Stimulated activated naive B cell treated with anti-CD40 and anti-IgM and Interleukin-4, amounts not matched to agents 10 μg/mL and 1 μg/mL and 100 μg/mL, for 72 hours (primary cell): ENCODE data around the gene LSP1.
"Not testable (repeated sequence)": the region's sequence is repeated elsewhere in the genome, so short reads cannot be mapped to it uniquely, and the experiment has no call there.

Experiments
- ATAC-seq, 2 donors: fragments of 150-1000 bp; cut with Tn5 transposase; replicated peaks; 2 replicates each; pipeline ENCODE4 v1.10.0; 2021; ENCODE audit warnings: moderate library complexity in 1 of 2
- DNase-seq: peaks from one replicate; pipeline ENCODE4 v3.0.0; 2021
- H3K27ac Mint-ChIP-seq: one replicate; pipeline ENCODE4 v1.8.0; 2022; ENCODE audit warnings: mild to moderate bottlenecking, mixed read lengths
- H3K27me3 Mint-ChIP-seq, 2 donors: one replicate each; pipeline ENCODE4 v1.8.0; 2022; ENCODE audit warnings: mixed read lengths in 2 of 2
- H3K36me3 Mint-ChIP-seq, 2 donors: one replicate each; pipeline ENCODE4 v1.8.0; 2022; ENCODE audit warnings: mixed read lengths in 2 of 2, mild to moderate bottlenecking in 1 of 2
- H3K4me1 Mint-ChIP-seq, 2 donors: one replicate each; pipeline ENCODE4 v1.8.0; 2022; ENCODE audit warnings: mixed read lengths in 2 of 2, mild to moderate bottlenecking in 1 of 2
- H3K4me3 Mint-ChIP-seq, 2 donors: one replicate each; pipeline ENCODE4 v1.8.0; 2022; ENCODE audit warnings: mild to moderate bottlenecking in 2 of 2, mixed read lengths in 2 of 2, moderate library complexity in 1 of 2
- H3K9me3 Mint-ChIP-seq, 2 donors: one replicate each; pipeline ENCODE4 v1.8.0; 2022; ENCODE audit warnings: mixed read lengths in 2 of 2, mild to moderate bottlenecking in 1 of 2

Gene LSP1, protein sequence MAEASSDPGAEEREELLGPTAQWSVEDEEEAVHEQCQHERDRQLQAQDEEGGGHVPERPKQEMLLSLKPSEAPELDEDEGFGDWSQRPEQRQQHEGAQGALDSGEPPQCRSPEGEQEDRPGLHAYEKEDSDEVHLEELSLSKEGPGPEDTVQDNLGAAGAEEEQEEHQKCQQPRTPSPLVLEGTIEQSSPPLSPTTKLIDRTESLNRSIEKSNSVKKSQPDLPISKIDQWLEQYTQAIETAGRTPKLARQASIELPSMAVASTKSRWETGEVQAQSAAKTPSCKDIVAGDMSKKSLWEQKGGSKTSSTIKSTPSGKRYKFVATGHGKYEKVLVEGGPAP

DNA sequence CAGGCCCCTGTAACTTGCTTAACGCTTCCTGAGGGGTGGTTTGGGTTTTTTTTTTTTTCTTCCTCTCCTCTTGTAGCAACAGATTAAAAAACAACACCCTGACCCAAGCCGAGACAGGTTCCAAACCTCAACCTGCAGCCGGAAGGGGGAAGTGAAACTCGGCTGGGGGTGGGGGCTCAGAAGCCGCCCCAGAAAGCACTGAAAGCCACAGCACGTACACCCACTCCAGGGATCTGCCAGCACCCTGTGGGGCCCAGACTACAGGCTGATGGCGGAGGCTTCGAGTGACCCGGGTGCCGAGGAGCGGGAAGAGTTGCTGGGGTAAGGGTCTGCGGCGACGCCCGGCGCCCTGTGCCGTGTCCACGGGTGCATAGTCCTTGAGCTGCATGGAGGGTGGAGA is at the start of gene LSP1:
Gene LSP1 (plus strand): TSS at position 208 of the 400 bp plus-strand sequence. CDS start 61 bp downstream, at position 269.
- DNase-seq (peak; percentile 92), ATAC-seq (peak; percentile 60 to 72)
- Mint-ChIP-seq H3K27ac (peak within 1 kb of the TSS; percentile 96), H3K27me3 (no peaks in the 10 kb centered on the region), H3K36me3 (peaks cover 4 to 19% of the 10 kb centered on the region in 2 donors), H3K4me3 (peak within 1 kb of the TSS; percentile 89 to 96), H3K9me3 (no peaks in the 10 kb centered on the region), H3K4me1 (peaks cover 57 to 90% of the 10 kb centered on the region in 2 donors)

DNA sequence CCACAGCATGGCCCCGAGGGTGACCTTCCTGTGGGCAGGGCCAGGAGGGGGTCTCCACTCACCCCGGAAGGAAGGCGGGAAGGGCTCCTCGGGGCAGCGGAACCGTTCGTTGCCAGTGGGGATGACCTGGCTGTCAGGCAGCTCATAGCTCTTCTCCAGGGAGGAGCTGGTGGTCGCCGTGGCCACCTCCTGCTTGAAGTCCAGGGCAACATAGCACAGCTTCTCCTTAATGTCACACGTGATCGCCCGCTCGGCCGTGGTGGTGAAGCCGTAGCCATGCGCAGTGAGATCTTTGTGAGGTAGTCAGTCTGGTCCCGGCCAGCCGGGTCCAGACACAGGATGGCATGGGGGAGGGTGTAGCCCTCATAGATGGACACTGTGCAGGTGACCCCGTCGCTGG is 49.6 kb upstream of the LSP1 start:
- DNase-seq (no peak), ATAC-seq (no peak)
- Mint-ChIP-seq H3K27me3 (peaks cover 28 to 65% of the 10 kb centered on the region in 2 donors), H3K4me1 (no peaks in the 10 kb centered on the region), H3K9me3 (no peaks in the 10 kb centered on the region), H3K27ac (no peak overlapping the region), H3K36me3 (no peaks in the 10 kb centered on the region), H3K4me3 (no peak overlapping the region)

DNA sequence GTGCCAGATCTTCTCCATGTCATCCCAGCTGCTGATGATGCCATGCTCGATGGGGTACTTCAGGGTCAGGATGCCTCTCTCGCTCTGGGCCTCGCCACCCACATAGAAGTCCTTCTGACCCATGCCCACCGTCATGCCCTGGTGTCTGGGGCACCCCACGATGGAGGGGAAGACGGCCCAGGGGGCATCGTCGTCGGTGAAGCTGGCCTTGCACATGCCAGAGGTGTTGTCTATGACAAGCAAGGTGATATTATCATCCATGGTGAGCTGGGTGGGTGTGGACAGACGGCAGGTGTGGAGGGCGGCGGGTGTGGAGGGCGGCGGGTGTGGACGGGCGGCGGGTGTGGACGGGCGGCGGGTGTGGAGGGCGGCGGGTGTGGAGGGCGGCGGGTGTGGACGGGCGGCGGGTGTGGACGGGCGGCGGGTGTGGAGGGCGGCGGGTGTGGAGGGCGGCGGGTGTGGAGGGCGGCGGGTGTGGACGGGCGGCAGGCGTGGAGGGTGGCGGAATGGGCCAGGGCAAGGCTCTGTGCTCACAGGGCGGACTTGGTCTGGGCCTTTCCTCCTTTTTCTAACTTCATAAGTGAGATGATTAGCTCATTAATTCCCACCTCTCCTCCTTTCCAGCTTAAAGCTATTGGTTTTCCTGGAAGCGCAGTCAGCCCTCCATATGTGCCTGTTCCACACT is 48.9 kb upstream of the LSP1 start:
- not testable (repeated sequence) for H3K27ac Mint-ChIP-seq, ATAC-seq

DNA sequence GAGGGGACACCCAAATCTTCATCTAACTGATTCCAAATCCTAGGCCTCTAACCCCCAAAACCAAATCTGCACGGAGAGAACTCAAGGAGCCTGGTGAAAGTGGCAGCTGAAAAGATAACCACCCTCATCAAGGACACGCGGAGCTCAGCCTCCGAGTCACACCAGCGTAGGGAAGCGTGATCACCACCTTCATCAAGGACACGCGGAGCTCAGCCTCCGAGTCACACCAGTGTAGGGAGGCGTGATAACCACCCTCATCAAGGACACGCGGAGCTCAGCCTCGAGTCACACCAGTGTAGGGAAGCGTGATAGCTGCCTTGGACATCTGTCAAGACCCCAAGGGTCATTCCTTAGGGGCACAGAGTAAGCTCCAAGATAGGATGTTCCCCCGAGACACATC is 47.4 kb upstream of the LSP1 start:
- no peaks in the 10 kb centered on the region for H3K36me3 Mint-ChIP-seq
- DNase-seq (no peak), ATAC-seq (no peak)
- peaks cover 38 to 65% of the 10 kb centered on the region in 2 donors for H3K27me3 Mint-ChIP-seq
- H3K27ac Mint-ChIP-seq, result no peak overlapping the region
- H3K4me3 Mint-ChIP-seq, result no peak overlapping the region
- no peaks in the 10 kb centered on the region for H3K4me1 Mint-ChIP-seq
- H3K9me3 Mint-ChIP-seq, result no peaks in the 10 kb centered on the region

More for the DNA sequence above, 48.9 kb upstream of the LSP1 start:
- peaks cover 32 to 59% of the 10 kb centered on the region in 2 donors for H3K27me3 Mint-ChIP-seq
- not testable (repeated sequence) for H3K4me3 Mint-ChIP-seq, DNase-seq, H3K36me3 Mint-ChIP-seq, H3K9me3 Mint-ChIP-seq, H3K4me1 Mint-ChIP-seq

DNA sequence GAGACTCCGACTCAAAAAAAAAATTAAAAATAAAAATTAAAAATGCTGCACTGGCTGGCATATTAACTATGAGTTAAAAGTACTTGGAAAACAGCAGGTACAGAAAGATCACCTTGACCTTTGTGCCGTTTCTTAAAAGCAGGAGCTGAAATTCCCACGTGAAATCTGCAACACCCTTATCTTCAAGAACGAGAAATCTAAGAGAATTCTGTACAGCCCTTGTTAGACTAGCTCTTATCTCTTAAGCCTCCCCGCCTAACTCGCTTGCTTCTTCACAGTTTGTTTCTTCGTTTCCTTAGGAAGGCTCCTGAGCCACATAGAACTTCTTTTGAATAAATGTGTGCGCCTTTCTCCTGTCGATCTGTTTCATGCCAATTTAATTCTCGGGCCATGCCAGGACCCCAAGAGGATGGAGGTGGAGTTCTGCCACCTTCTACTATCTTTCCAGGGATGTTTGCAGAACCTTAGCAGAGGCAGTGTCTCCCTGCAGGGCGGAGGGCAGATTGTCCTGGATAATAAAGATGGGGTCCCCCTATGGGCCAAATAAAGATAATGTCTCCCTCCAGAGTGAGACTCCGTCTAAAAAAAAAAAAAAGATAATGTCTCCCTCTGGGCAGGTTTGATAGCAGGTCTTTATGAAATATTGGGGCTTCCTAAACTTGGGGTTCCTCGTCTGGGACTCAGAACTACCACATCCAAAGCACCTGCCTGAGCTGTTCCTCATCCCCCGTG is 45.5 kb upstream of the LSP1 start:
- DNase-seq (no peak), ATAC-seq (no peak)
- Mint-ChIP-seq H3K36me3 (no peaks in the 10 kb centered on the region), H3K27ac (no peak overlapping the region), H3K9me3 (no peaks in the 10 kb centered on the region), H3K27me3 (peaks cover 30 to 60% of the 10 kb centered on the region in 2 donors), H3K4me1 (no peaks in the 10 kb centered on the region), H3K4me3 (no peak overlapping the region)

DNA sequence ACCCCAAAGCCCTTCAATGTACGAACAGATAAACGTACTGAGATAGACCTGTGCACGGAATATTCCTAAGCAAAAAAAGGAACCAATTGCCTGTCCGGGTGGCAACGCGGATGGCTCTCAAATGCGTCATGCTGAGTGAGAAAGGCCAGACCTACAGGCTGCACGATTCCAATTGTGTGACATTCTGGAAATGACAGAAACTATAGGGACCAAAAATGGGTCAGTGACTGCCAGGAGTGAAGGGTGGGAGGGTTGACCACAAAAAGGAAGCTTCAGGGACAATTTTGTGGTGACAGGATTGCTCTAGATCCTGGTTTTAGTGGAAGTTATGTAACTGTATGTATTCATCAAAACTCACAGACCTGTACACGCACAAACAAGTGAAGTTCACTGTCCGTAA is 42.1 kb upstream of the LSP1 start:
- Mint-ChIP-seq H3K27ac (no peak overlapping the region), H3K4me3 (no peak overlapping the region), H3K9me3 (no peaks in the 10 kb centered on the region), H3K36me3 (no peaks in the 10 kb centered on the region), H3K4me1 (no peaks in the 10 kb centered on the region), H3K27me3 (peaks cover 34 to 45% of the 10 kb centered on the region in 2 donors)
- DNase-seq (no peak), ATAC-seq (no peak)

DNA sequence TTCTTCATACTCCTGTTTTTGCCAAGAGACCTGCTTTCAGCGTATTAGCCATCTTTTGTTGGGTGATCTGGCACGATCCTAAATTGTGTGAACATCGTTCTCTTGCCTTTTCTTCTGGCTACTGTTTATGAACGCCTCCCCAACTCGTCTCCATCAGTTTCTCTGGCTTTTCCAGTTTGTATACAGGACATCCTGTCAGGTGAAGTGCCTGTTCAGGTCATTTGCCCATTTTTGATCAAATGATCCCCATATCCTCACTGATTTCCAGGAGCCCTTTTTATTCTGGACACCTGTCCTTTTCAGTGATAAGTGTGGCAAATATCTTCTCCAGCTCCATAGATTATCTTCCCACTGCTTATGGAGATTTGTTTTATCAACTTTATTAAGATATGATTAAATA is 40.6 kb upstream of the LSP1 start:
- Mint-ChIP-seq H3K27ac (no peak overlapping the region), H3K36me3 (no peaks in the 10 kb centered on the region), H3K4me3 (no peak overlapping the region), H3K4me1 (no peaks in the 10 kb centered on the region), H3K27me3 (peaks cover 34 to 43% of the 10 kb centered on the region in 2 donors), H3K9me3 (no peaks in the 10 kb centered on the region)
- DNase-seq (no peak), ATAC-seq (no peak)

DNA sequence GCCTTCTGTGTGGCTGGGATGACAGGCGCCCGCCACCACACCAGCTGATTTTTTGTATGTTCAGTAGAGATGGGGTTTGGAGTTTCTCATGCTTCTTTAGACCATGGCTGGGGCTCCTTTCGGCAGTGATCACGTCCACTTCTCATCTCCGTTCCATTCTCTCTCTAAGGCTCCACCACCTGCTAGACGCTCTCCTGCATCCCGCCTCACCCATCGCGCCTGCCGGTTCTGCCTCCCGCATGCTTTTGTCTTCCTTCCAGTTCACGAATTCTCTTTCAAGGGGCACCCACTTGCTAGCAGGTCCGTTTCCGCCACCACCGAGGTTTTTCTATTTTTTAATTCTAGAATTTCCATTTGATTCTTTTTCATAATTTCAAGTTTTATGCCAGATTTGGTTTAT is 40.1 kb upstream of the LSP1 start:
- H3K27ac Mint-ChIP-seq, result no peak overlapping the region
- no peak for ATAC-seq
- H3K9me3 Mint-ChIP-seq, result no peaks in the 10 kb centered on the region
- no peaks in the 10 kb centered on the region for H3K4me1 Mint-ChIP-seq
- DNase-seq, result no peak
- H3K4me3 Mint-ChIP-seq, result no peak overlapping the region
- peaks cover 28 to 38% of the 10 kb centered on the region in 2 donors for H3K27me3 Mint-ChIP-seq
- H3K36me3 Mint-ChIP-seq, result no peaks in the 10 kb centered on the region

DNA sequence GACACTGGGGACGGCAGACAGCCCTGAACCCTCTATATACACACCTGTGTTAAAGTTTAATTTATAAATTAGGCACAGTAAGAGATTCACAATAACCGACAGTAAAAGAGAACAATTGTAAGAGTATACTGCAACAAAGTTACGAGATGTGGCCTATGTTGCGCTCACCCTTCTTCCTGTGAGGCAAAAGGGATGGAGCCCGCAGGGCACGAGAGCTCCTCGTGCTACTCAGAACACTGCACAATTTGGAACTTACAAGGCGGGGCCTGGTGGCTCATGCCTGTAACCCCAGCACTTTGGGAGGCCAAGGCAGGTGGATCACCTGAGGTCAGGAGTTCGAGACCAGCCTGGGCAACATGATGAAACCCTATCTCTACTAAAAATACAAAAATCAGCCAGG is 39.5 kb upstream of the LSP1 start:
- H3K27ac Mint-ChIP-seq, ATAC-seq, H3K4me3 Mint-ChIP-seq, H3K9me3 Mint-ChIP-seq, DNase-seq, H3K4me1 Mint-ChIP-seq, H3K36me3 Mint-ChIP-seq: not testable (repeated sequence)
- peaks cover 25 to 33% of the 10 kb centered on the region in 2 donors for H3K27me3 Mint-ChIP-seq

DNA sequence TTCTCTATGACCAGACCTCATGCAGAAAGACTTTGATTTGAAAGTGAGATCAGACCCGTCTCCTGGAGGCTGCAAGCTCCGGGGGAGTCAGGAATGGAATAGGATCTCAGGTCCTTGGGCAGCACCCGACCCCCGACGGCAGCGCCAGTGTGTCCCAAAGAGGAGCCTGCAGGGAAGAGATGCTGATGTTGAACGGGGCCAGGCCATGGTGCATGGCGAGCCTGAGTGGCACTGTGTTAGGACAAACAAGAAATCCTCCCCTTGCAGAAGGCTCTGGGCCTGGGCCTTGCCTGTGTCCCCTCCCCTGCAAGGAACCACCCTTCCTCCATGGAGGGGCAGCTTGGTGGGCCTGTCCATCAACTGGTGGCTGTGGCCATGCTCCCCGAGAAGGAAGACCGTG is 38.2 kb upstream of the LSP1 start:
- no peak for ATAC-seq
- H3K4me1 Mint-ChIP-seq, result no peaks in the 10 kb centered on the region
- H3K27ac Mint-ChIP-seq, result no peak overlapping the region
- H3K9me3 Mint-ChIP-seq, result peaks cover 2 to 4% of the 10 kb centered on the region in 2 donors
- DNase-seq, result no peak
- H3K4me3 Mint-ChIP-seq, result no peak overlapping the region
- H3K36me3 Mint-ChIP-seq, result peaks cover 0 to 3% of the 10 kb centered on the region in 2 donors
- peaks cover 16 to 30% of the 10 kb centered on the region in 2 donors for H3K27me3 Mint-ChIP-seq

DNA sequence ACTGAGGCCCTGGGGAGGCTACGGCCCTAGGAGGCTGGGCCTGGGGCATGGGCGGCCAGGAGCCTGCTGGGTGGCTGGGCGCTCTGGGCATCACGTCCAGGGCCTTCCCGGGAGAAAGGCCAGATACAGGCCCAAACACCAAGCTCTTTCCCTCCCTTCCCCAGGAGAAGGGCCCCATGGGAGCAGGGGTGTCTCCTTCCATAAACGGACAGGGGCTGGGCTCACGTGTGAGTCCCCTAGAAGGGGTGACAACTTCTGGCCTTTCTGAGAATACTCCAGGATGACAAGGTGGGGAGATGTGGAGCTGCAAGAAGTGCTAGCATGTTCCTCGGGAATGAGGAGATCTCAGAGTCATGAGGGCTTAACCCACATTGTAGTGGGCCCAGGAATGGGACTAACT is 37.6 kb upstream of the LSP1 start:
- DNase-seq, result no peak
- Mint-ChIP-seq H3K27ac (no peak overlapping the region), H3K9me3 (peaks cover 2 to 4% of the 10 kb centered on the region in 2 donors), H3K36me3 (peaks cover 0 to 3% of the 10 kb centered on the region in 2 donors), H3K4me3 (no peak overlapping the region), H3K27me3 (peaks cover 14 to 31% of the 10 kb centered on the region in 2 donors), H3K4me1 (no peaks in the 10 kb centered on the region)
- no peak for ATAC-seq

DNA sequence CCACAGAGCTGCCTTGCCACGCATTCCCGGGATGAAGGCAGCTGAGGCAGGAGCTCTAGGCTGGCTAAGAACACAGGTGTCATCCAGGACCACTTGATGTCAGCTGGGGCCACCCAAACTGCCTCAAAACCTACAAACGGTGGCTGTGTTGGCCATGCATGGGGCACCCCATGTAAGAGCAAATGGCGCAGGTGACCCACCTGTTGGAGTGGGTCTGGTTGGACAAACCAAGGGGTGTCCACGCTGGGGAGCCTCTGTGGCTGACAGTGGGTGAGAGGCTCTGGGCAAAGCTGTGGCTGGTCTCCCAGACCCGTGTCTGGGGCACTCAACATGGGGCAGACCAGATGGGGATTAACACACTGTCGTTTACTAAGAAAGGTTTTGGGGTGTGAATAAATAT is 37.1 kb upstream of the LSP1 start:
- ATAC-seq, result no peak
- no peak overlapping the region for H3K27ac Mint-ChIP-seq
- peaks cover 2 to 4% of the 10 kb centered on the region in 2 donors for H3K9me3 Mint-ChIP-seq
- no peak overlapping the region for H3K4me3 Mint-ChIP-seq
- H3K4me1 Mint-ChIP-seq, result no peaks in the 10 kb centered on the region
- no peak for DNase-seq
- H3K36me3 Mint-ChIP-seq, result peaks cover 0 to 3% of the 10 kb centered on the region in 2 donors
- H3K27me3 Mint-ChIP-seq, result peaks cover 14 to 29% of the 10 kb centered on the region in 2 donors

DNA sequence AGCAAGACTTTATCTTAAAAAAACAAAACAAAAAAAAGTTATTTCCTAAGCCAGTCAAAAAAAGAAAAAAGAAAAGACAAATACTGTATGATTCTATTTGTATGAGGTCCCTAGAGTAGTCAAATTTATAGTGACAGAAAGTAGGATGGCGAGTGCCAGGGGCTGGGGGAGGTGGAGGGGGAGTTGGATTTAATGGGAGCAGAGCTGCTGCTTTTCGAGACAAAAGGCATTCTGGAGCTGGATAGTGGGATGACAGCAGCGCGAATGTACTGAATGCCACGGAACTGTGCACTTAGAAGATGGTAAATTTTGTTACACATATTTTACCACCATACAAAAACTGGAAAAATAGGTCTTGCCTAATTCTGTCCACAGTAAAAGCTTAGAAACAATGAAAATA is 35.9 kb upstream of the LSP1 start:
- Mint-ChIP-seq H3K27ac (no peak overlapping the region), H3K36me3 (peaks cover 0 to 3% of the 10 kb centered on the region in 2 donors), H3K4me1 (no peaks in the 10 kb centered on the region), H3K9me3 (peaks cover 7 to 9% of the 10 kb centered on the region in 2 donors), H3K27me3 (peaks cover 25 to 37% of the 10 kb centered on the region in 2 donors), H3K4me3 (no peak overlapping the region)
- no peak for DNase-seq
- no peak for ATAC-seq

DNA sequence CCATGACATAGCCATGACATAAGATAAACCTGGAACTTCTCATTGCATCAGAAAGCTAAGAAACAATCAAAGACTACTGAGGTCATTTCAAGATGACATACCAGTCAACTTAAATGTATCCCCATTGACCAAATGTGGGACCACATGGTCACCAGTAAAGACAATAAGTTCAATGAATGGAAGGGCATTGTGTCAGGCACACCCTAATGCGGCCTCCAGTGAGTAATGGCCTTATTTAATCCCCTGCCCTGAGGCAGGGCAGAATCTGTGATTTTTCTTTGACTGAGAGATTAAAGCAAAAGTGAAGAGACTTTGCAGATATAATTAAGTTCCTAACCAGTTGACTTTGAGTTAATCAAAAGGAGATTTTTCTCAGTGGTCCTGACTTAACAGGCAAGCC is 35.4 kb upstream of the LSP1 start:
- Mint-ChIP-seq H3K36me3 (peaks cover 0 to 3% of the 10 kb centered on the region in 2 donors), H3K4me3 (no peak overlapping the region), H3K9me3 (peaks cover 7 to 9% of the 10 kb centered on the region in 2 donors), H3K27me3 (peaks cover 20 to 32% of the 10 kb centered on the region in 2 donors), H3K4me1 (no peaks in the 10 kb centered on the region), H3K27ac (no peak overlapping the region)
- no peak for DNase-seq
- no peak for ATAC-seq
